Heart left ventricle (tissue), 13 donors: ENCODE measurements around the gene KIRREL3.

Experiments
- POLR2A ChIP-seq, 2 donors: fragments of 450-650 bp; IDR thresholded peaks; one replicate each; pipeline ENCODE4 v1.6.1; 2017; ENCODE audit warnings: antibody characterized with exemption in 2 of 2, mild to moderate bottlenecking in 2 of 2, moderate library complexity in 2 of 2
- TF ChIP-seq, protein P1 (sequence below), 12 donors: fragments of 200-600 bp; sonication (generic) in 4 of 12; IDR thresholded peaks; one replicate each; pipeline versions ENCODE4 v1.5.0 to v1.8.0; 2018 to 2022; ENCODE audit warnings: antibody characterized with exemption in 12 of 12, mild to moderate bottlenecking in 5 of 12
- donor health status: ischemic (EF 13 %, LVEDD 7.1; RV severe dilation, severe dysfunction).
- donor health status: DM: no; HTN: yes; CAD: no.
- donor health status: DM: no; HTN: no; CAD: no.
- donor health status: ischemic (EF 25% LVEDD 6.9; RV normal size, moderate dysfunction).
- donor health status: ischemic (EF 25% LVEDD 5.7; RV mildly dilated, moderate dysfunction).
- donor health status: ischemic (EF 35%, LVEDD 5.7; RV mildly dilated, moderate dysfunction).
- donor health status: nonischemic (EF 11% LVEDD 7.7; RV severe dilation, severe dysfunction).
- donor health status: DM: yes; HTN: yes; CAD: no.
- donor health status: PGD.
- donor health status: ischemic (EF 29% LVEDD 5.4; RV normal size, mild dysfunction).
- donor health status: nonischemic (EF 23%, LVEDD 6.1; RV moderate dilation, normal function).

DNA sequence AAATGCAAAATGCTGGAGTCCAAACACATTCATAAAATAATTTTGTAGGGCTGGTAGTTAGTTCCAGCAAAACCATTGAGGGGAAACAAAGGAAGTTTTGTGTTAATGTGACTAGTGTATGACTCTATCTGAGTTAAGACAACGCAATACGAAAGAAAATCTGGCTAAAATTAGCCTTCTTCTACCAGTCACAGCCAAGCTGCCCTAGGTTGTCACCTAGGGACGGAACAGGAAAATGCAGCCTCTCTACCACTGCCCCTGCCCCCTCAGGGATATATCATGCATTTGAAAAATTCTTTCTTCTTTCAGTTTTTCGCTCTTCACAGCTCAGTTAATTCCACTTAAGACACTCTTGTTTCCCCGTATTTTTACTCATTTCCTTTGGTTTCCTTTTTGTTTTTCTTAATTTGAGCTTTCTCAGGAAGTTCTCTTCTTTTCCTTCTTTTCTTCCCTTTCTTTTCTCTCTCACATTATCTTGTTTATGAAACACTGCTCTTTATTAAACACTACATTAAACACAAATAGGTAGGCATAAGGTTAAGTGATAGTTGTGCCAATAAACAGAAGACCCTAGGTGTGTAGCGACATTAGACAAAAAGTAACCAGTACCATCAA is 30.6 kb downstream of the KIRREL3 start:
- TF ChIP-seq, protein P1, sequence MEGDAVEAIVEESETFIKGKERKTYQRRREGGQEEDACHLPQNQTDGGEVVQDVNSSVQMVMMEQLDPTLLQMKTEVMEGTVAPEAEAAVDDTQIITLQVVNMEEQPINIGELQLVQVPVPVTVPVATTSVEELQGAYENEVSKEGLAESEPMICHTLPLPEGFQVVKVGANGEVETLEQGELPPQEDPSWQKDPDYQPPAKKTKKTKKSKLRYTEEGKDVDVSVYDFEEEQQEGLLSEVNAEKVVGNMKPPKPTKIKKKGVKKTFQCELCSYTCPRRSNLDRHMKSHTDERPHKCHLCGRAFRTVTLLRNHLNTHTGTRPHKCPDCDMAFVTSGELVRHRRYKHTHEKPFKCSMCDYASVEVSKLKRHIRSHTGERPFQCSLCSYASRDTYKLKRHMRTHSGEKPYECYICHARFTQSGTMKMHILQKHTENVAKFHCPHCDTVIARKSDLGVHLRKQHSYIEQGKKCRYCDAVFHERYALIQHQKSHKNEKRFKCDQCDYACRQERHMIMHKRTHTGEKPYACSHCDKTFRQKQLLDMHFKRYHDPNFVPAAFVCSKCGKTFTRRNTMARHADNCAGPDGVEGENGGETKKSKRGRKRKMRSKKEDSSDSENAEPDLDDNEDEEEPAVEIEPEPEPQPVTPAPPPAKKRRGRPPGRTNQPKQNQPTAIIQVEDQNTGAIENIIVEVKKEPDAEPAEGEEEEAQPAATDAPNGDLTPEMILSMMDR (IDR thresholded peaks at IDR 0.05), result peak in 9 of 12 donors; percentile 17 to 54 (median 34)
- TF ChIP-seq POLR2A (IDR thresholded peaks at IDR 0.05), result no peak
